HepG2 (cell line): ENCODE measurements around the gene ARRDC1. TPM values are rescaled to one million over a fixed set of nuclear protein-coding genes. Genes with fewer than 3 reads are reported as not detected.

Experiments
- ATM ChIP-seq: fragments of 450-650 bp; IDR thresholded peaks from 2 replicates; pipeline ENCODE4 v1.7.1; 2017; ENCODE audit warnings: mild to moderate bottlenecking, borderline replicate concordance
- BORCS8-MEF2B ChIP-seq: sonication (generic); formaldehyde crosslinking; IDR thresholded peaks from 2 replicates; pipeline ENCODE4 v1.8.0; 2022; ENCODE audit warnings: mild to moderate bottlenecking, missing genetic modification reagents
- CCAR2 ChIP-seq: fragments of 200-400 bp; formaldehyde crosslinking; optimal IDR thresholded peaks from 2 replicates; pipeline ENCODE3; 2018; ENCODE audit warnings: low read depth, mild to moderate bottlenecking, low read length, moderate library complexity
- EP300 ChIP-seq, 3 experiments: sonication (generic) in 1 of 3; formaldehyde crosslinking in 1 of 3; IDR thresholded peaks; 2 replicates each; pipeline versions ENCODE4 v1.5.1 to v1.6.1; 2011 to 2020; ENCODE audit warnings: low read depth in 2 of 3, low read length in 2 of 3, borderline replicate concordance in 1 of 3, improper control_type of control experiment in 1 of 3, mild to moderate bottlenecking in 1 of 3, missing genetic modification reagents in 1 of 3, moderate library complexity in 1 of 3
- ERF ChIP-seq: IDR thresholded peaks from 2 replicates; pipeline ENCODE4 v1.6.1; 2018; ENCODE audit warnings: missing biosample characterization, missing genetic modification reagents
- FOSL2 ChIP-seq: sonication (generic); formaldehyde crosslinking; IDR thresholded peaks from 2 replicates; pipeline ENCODE4 v1.4.0; 2020; ENCODE audit warnings: missing genetic modification reagents
- FOXC1 ChIP-seq: sonication (generic); formaldehyde crosslinking; IDR thresholded peaks from 2 replicates; pipeline ENCODE4 v1.8.0; 2022; ENCODE audit warnings: mild to moderate bottlenecking, missing genetic modification reagents, borderline replicate concordance
- HMGXB4 ChIP-seq, 2 experiments: sonication (generic) in 1 of 2; formaldehyde crosslinking in 1 of 2; IDR thresholded peaks; 2 replicates each; pipeline versions ENCODE4 v1.4.0 to v1.6.1; 2018 to 2020; ENCODE audit warnings: missing genetic modification reagents in 2 of 2, borderline replicate concordance in 1 of 2, low read depth in 1 of 2, mild to moderate bottlenecking in 1 of 2, missing biosample characterization in 1 of 2
- KAT2B ChIP-seq: fragments of 150-350 bp; IDR thresholded peaks from 2 replicates; pipeline ENCODE4 v1.6.1; 2014; ENCODE audit warnings: low read depth, low read length, borderline replicate concordance
- KDM4B ChIP-seq: sonication (generic); formaldehyde crosslinking; IDR thresholded peaks from 2 replicates; pipeline ENCODE4 v1.4.0; 2020; ENCODE audit warnings: missing genetic modification reagents
- MATR3 ChIP-seq: sonication (generic); formaldehyde crosslinking; IDR thresholded peaks from 2 replicates; pipeline ENCODE4 v1.4.0; 2020; ENCODE audit warnings: missing genetic modification reagents
- MAX ChIP-seq: IDR thresholded peaks from 2 replicates; pipeline ENCODE4 v1.6.1; 2012; ENCODE audit warnings: inconsistent platforms
- NR2C2 ChIP-seq: sonication (generic); formaldehyde crosslinking; IDR thresholded peaks from 2 replicates; pipeline ENCODE4 v1.4.0; 2020; ENCODE audit warnings: missing genetic modification reagents, mild to moderate bottlenecking, moderate library complexity, borderline replicate concordance
- PITX1 ChIP-seq: sonication (generic); formaldehyde crosslinking; IDR thresholded peaks from 2 replicates; pipeline ENCODE4 v1.5.1; 2020; ENCODE audit warnings: mild to moderate bottlenecking, missing genetic modification reagents
- PREB ChIP-seq: sonication (generic); formaldehyde crosslinking; IDR thresholded peaks from 2 replicates; pipeline ENCODE4 v1.4.0; 2020; ENCODE audit warnings: missing genetic modification reagents
- REXO4 ChIP-seq: sonication (generic); formaldehyde crosslinking; IDR thresholded peaks from 2 replicates; pipeline ENCODE4 v1.8.0; 2022; ENCODE audit warnings: missing genetic modification reagents, mild to moderate bottlenecking, borderline replicate concordance
- TCF12 ChIP-seq, 2 experiments: fragments of 450-650 bp in 1 of 2; sonication (generic) in 1 of 2; formaldehyde crosslinking in 1 of 2; IDR thresholded peaks; 2 replicates each; pipeline versions ENCODE4 v1.6.1 to v1.8.0; 2017 to 2022; ENCODE audit warnings: antibody characterized with exemption in 1 of 2, mild to moderate bottlenecking in 1 of 2, missing genetic modification reagents in 1 of 2, moderate library complexity in 1 of 2
- TEAD3 ChIP-seq: optimal IDR thresholded peaks from 2 replicates; pipeline ENCODE3; 2016; ENCODE audit warnings: borderline replicate concordance
- TERF1 ChIP-seq: sonication (generic); formaldehyde crosslinking; IDR thresholded peaks from 2 replicates; pipeline ENCODE4 v1.8.0; 2022; ENCODE audit warnings: mild to moderate bottlenecking, missing genetic modification reagents, moderate library complexity
- WIZ ChIP-seq: sonication (generic); formaldehyde crosslinking; IDR thresholded peaks from 2 replicates; pipeline ENCODE4 v1.5.1; 2020; ENCODE audit warnings: mild to moderate bottlenecking, missing genetic modification reagents
- ZBTB20 ChIP-seq: sonication (generic); formaldehyde crosslinking; IDR thresholded peaks from 2 replicates; pipeline ENCODE4 v1.8.1; 2023; ENCODE audit warnings: missing genetic modification reagents, low read depth, mild to moderate bottlenecking, borderline replicate concordance
- ZNF12 ChIP-seq: sonication (generic); formaldehyde crosslinking; IDR thresholded peaks from 2 replicates; pipeline ENCODE4 v1.5.0; 2020; ENCODE audit warnings: missing genetic modification reagents
- ZNF160 ChIP-seq: sonication (generic); formaldehyde crosslinking; IDR thresholded peaks from 2 replicates; pipeline ENCODE4 v1.8.0; 2022; ENCODE audit warnings: mild to moderate bottlenecking, inconsistent platforms, missing genetic modification reagents
- ZNF180 ChIP-seq: sonication (generic); formaldehyde crosslinking; IDR thresholded peaks from 2 replicates; pipeline ENCODE4 v1.4.0; 2020; ENCODE audit warnings: low read depth, missing genetic modification reagents, borderline replicate concordance
- ZNF382 ChIP-seq: sonication (generic); formaldehyde crosslinking; IDR thresholded peaks from 2 replicates; pipeline ENCODE4 v1.5.0; 2020; ENCODE audit warnings: missing genetic modification reagents, mild to moderate bottlenecking, borderline replicate concordance
- ZNF660 ChIP-seq: sonication (generic); formaldehyde crosslinking; IDR thresholded peaks from 2 replicates; pipeline ENCODE4 v1.5.1; 2020; ENCODE audit warnings: mild to moderate bottlenecking, low read depth, missing genetic modification reagents, borderline replicate concordance
- ZNF850 ChIP-seq: sonication (generic); formaldehyde crosslinking; conservative IDR thresholded peaks from 2 replicates; pipeline ENCODE4 v1.9.0; 2021; ENCODE audit warnings: mild to moderate bottlenecking, missing genetic modification reagents
- polyA plus RNA-seq, 8 experiments: library from polyadenylated mRNA; depleted of rRNA in 3 of 8; stranded (reverse) in 7 of 8; unstranded in 1 of 8; fragments of >200 nt; fragmentation: Illumina TruSeq in 4 of 8; extraction: Trizol in 4 of 8; gene quantifications; 2 replicates each; pipeline versions ENCODE4 v1.2.1 to v1.2.3, GENCODE V29; 2011 to 2016; ENCODE audit warnings: low read depth in 4 of 8, missing spikeins in 1 of 8, mixed read lengths in 1 of 8; ENCODE audit not compliant: insufficient read depth in 1 of 8
- total RNA-seq, 5 experiments: library from RNA; depleted of rRNA; stranded (reverse); fragments of >200 nt; fragmentation: Illumina TruSeq; extraction: Trizol; gene quantifications; 2 replicates each; pipeline ENCODE4 v1.2.3, GENCODE V29; 2016; ENCODE audit warnings: low read depth in 1 of 5

The ARRDC1 gene
- total and polyA plus RNA-seq, 2 of the 13 experiments (the other 11 are each of a cell fraction or from before 2014, with no cell fraction given) = 21.7 to 44.4 TPM

- TF ChIP-seq FOXC1 (CRISPR knock-in tag) = no peak
- no peak for TF ChIP-seq PITX1 (CRISPR knock-in tag)
- TF ChIP-seq ZNF660 (CRISPR knock-in tag) = no peak
- TF ChIP-seq KAT2B = no peak
- no peak for TF ChIP-seq BORCS8-MEF2B (CRISPR knock-in tag)
- no peak for TF ChIP-seq TERF1 (CRISPR knock-in tag)
- peak; percentile 17 for TF ChIP-seq TEAD3 (CRISPR knock-in tag)
- TF ChIP-seq KDM4B (CRISPR knock-in tag) = no peak
- TF ChIP-seq TCF12 (IDR thresholded peaks at IDR 0.05) = no peak
- TF ChIP-seq TCF12 (CRISPR knock-in tag; IDR thresholded peaks at IDR 0.05) = no peak
- TF ChIP-seq FOSL2 (CRISPR knock-in tag) = peak; percentile 26; the same call in 1 of the 2 replicates
- TF ChIP-seq NR2C2 (CRISPR knock-in tag) = no peak
- 0 out of 2 replicates have a peak, but pooled peaks have one; percentile 27 for TF ChIP-seq MAX
- no peak for TF ChIP-seq CCAR2
- no peak for TF ChIP-seq ZNF160 (CRISPR knock-in tag)
- TF ChIP-seq HMGXB4 (CRISPR knock-in tag; IDR thresholded peaks at IDR 0.05; ENCODE audit: borderline replicate concordance in 1 of 2, low read depth in 1 of 2) = no peak
- no peak for TF ChIP-seq MATR3 (CRISPR knock-in tag)
- TF ChIP-seq ERF = 0 out of 2 replicates have a peak, but pooled peaks have one; percentile 19
- no peak for TF ChIP-seq ZNF382 (CRISPR knock-in tag)
- no peak for TF ChIP-seq WIZ (CRISPR knock-in tag)
- no peak for TF ChIP-seq REXO4 (CRISPR knock-in tag)
- no peak for TF ChIP-seq ZBTB20 (CRISPR knock-in tag)
- TF ChIP-seq ZNF180 (CRISPR knock-in tag) = no peak
- no peak for TF ChIP-seq ZNF12
- TF ChIP-seq EP300 (IDR thresholded peaks at IDR 0.05; ENCODE audit: low read depth in 2 of 2, low read length in 2 of 2) = 0 out of 4 replicates have a peak, but pooled peaks of 1 of the 2 experiments have one; percentile 28
- TF ChIP-seq EP300 (CRISPR knock-in tag; IDR thresholded peaks at IDR 0.05; ENCODE audit: borderline replicate concordance) = no peak
- TF ChIP-seq ATM = no peak
- no peak for TF ChIP-seq ZNF850 (CRISPR knock-in tag)
- no peak for TF ChIP-seq PREB
These were observed 59.2 kb downstream of the ARRDC1 start (continued) for GRCh38 chr9:137664676-137665075.
